GM18907 (cell line): ENCODE measurements around the gene IL9.

Experiments
- ATAC-seq: cut with Tn5 transposase; IDR thresholded peaks from one replicate; pipeline ENCODE4 v1.9.1; 2021; ENCODE audit warnings: mild to moderate bottlenecking, moderate library complexity; ENCODE audit not compliant: unreplicated experiment

Gene IL9

DNA sequence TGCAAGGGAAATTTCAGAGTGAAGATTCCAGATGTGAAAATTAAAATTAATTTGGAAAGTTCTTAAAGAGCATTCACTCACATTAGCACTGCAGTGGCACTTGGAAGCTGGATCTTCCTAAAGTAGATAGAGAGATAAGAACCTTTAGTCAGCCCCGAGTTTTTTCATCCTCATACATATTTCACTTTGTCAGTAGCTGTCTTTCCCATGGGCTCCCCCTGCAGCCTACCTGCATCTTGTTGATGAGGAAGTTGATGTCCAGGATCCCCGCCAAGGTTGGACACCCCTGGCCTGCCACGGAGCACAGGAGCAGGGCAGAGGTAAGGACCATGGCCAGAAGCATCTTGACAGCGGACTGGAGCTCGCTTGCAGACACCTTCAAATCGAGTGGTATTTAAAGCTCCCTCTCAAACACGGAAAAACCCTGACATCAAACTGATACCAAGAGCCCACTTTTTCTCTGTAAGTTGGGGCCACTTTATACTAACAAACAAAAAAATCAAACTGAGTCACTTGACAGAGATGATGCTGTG, at the start of gene IL9:
IL9 (minus strand) TSS at position 368 of the 533 bp plus-strand sequence; CDS start at position 343, 25 bp downstream.
- ATAC-seq: no peak

DNA sequence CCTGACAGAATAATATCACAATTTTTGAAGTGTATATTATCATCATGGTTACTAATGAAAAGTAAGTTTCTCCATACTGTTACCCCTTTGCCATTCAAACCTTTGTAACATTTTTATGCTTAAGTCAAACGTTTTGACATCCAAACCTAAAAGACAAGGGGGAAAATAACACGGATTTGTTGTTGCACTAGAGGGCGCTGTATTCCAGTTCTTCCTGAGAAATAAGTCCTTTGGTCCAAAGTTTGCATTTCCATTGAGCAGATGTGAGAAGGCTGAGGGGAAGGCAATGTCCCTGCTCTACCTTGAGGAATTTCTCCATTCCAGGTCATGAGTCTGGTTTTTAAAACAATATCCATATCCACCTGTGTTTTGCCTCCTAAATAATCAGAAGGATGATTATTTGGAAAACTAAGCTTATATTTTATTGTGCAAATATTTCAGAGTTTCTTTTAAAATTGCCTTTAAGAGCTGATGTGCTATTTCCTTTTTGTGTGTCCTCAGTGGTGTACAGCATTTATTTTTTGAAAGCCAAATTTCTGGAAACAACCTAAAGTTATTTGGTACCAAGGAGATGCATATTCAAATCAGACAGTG, 49.4 kb upstream of the IL9 start:
- no peak for ATAC-seq

DNA sequence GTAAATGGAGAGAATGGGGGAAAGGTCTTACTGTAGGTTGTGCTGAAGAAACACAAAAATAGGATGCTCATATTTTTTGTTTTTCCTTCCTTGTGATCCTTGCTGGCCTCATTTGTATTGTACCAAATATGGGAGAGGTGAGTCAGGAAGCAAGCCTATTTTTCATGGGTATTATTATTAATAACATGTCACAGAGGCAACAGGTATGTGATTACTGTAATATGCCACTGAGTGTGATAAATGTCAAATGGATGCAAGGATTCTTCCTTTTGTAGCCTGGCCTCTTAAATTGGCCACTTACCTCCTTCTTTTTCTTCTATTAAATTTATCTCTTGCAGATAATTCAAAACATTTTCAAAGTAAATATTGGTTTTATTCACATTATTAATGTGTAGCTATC, 48.9 kb upstream of the IL9 start:
- no peak for ATAC-seq

DNA sequence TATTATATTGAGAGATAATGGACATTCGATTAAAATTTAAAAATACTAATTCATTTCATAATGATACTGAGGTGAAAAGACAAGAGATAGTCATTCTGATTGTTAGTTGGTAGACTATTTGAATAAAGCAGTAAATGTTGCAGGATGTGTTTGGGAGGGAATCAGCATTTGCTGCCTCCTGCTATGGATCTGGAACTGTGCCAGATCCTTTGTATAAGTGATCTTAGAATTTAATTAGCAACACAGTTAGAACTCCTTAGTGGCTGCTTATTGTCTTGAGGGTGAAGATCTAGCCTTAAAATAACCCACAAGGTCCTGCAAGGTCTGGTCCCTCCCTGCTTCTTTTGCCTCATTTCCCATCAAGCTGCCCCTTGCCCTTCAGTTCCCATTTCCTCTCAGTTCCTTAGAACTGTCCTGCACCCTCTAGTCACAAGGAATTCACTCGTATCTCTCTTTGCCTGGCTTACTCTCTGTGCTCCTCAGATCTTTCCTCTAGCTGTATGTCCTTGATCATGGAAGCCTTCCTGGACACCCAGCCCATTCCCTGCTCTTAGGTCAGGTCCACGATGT, 46.6 kb upstream of the IL9 start:
- no peak for ATAC-seq

DNA sequence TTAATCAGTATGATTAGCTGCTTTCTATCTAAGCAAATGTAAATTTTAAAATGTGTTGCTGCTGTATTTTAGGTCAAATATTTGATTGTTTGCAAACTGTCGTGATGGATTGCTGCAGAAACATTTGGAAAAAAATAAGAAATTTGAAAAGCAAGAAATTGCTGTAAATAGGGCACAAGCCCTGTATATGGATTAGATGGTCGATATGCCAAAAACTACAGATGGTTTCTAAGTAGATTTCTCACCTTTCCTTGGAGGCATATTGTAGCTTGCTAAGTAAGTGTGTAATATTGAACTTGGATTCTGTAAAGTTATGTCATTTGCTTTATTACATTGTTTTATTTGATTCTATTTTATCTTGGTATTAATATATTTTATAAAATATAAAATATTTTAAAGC, 46.1 kb upstream of the IL9 start:
- ATAC-seq: no peak

DNA sequence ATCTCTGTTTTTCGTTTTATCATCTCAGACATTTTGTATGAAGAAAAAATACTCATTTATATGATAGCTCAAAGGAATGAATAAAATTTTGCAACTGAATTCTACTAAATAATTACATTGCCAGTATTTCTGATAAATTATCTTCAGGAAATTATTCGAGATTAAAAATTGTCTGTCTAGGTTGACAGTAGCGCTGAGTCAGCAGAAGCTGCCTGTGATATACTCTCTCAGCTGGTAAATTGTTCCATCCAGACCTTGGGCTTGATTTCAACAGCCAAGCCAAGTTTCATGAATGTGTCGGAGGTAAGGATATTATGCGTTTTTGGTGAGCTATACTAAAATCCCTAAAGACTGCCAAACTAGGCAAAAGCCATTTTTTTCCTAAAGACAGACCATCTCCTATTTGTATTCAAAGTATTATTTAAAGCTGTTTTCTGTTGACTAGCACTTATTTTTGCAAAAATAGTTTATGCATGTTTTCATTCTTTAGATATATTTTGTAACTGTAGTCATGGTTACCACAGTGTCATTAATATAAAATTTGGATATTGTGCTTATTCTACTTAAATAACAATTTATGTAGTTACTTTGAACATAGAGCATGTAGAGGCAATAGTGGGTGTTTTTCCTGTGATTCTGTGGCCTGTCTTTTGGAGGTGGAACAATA, 41.7 kb upstream of the IL9 start:
- no peak for ATAC-seq

DNA sequence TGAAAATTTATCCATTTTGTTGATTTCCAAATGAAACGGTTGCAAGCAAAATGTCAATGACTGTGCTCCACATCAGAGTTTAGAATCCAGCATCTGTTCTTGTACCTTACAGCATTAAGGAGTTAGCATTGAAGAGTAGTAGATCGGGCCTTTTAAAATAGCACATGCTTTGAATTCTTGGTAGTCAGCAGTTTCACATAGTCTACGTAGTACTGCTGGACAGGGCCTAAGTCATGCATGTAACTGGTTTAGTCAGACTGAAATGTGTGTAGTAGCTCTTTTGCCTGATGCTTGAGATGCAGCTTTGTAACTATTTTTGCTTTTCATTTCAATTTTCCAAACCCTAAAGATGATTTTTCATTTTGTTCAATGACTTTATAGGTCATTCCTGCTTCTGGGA, 39.3 kb upstream of the IL9 start:
- no peak for ATAC-seq

DNA sequence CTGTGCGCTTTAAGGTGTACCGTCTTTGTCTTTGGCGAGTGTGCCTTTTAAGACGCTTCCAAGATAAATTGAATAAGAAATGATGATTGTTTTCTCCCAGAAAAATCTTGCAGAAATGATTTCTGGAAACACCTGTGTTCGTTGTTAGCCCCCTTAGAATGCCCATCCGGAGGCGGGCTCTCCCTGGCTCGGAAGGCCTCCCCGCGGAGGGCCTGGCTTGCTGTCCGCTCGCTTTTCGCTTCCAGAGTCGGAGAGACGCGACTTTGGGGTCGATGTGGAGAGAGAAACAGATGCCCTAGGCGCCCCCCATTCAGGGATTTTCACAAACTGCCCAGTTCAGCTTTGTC, 35.3 kb upstream of the IL9 start:
- ATAC-seq: no peak

DNA sequence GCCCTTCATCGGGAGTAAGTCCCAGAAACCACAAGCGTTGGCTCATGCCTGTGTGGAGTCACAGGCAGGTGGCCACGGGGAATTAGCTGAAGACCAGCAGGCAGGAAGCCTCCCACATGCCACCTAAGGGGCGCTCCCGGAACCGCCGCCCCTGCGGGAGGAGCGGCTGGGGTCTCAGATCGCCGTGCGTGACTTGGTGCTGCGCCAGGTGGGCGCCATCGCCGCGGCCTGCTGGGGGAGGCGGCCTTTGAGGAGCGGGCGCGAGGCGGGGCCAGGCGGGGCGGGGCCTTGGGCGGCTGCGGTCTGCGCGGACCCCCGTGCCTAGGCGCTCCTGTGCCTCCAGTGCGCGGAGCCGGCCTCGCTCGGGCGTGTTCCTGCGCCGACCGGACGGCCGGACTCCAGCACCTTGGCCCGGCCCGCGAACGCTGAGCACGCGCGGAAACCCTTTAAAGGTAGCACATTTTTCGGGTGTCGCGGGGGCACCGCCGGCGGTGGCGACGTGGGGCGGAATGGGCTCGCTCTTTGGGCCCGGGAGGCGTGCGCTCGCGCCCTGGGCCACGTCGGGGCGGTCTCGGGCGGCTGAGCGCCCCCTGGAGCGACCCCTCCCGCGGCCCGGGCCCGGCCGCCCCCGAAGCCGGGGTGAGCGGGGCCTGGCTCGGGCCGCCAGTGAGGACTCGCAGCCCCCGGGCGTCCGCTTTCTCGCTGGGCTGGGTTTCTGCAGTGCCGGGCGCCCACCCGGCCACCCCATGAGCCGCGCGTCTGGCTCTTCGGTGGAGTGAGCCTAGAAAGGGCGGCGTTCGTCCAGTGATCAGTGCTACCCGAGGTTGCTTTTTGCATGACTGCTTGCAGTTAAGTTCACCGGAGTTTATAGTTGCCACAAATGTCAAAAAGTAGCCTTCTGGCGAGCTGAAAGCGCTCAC, 34.6 kb upstream of the IL9 start:
- no peak for ATAC-seq

DNA sequence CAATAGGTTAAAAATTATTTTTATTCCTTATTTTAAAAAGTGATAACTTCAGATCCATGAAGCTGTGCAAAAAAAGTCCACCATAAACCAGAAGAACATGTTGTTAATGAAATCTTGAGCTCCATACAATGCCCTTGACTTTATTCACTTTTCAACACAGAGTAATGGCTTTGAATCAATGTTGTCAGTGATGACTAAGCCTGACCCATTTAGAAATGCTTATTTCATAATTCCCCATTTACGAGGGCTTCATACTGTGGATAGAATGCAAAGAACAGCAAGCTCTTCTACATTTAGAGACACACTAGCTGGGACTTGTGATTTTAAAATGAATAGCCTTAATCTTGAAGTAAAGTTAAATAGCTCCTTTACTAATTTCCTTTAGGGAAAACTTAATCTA, 25.7 kb upstream of the IL9 start:
- no peak for ATAC-seq

DNA sequence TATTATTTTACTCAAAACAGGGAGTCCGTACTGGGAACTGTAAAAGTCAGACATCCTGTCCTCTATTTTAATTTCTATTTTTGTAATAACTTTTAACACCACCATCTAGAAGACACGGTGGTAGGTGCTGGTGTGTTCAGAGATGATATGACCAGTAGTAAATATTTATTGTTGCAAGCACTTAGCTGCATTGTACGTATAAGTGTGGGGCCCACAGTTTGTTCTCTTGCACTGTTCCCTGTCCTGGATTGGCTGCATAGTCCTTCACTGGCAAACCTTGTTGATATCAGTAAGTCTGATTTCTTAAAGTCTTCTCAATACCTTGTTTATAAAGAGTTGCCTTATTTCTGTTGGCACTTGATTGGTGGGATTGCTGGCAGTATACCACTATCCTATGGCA, 24.6 kb upstream of the IL9 start:
- no peak for ATAC-seq

DNA sequence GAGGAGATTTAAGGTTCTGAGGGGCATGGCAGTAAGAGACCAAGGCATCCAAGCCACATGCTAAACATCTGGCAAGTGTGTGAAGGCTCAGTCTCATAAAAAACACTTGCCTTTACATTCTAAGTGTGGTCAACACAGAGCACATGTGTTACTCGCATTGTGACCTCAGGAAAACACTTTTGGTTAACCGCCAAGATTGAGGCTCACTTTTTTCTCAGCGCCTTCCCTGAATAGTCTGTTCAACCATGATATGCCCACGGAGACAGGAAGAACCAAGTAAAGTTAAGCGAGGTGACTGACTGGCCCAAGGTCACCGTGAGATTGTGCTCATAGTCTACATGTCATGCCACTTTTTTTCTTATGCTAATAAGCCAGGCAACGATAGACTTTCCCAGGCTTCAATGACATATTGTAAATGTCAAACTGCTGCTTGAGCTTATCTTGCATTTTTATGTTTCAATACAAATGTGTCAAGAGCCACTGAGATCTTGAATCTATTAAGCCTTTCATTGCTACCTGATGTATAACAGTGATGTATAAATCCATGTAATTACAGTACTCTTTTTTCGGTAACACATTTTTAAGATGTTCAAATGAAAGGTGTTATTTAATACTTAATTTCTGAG, 21.1 kb upstream of the IL9 start:
- ATAC-seq: no peak

DNA sequence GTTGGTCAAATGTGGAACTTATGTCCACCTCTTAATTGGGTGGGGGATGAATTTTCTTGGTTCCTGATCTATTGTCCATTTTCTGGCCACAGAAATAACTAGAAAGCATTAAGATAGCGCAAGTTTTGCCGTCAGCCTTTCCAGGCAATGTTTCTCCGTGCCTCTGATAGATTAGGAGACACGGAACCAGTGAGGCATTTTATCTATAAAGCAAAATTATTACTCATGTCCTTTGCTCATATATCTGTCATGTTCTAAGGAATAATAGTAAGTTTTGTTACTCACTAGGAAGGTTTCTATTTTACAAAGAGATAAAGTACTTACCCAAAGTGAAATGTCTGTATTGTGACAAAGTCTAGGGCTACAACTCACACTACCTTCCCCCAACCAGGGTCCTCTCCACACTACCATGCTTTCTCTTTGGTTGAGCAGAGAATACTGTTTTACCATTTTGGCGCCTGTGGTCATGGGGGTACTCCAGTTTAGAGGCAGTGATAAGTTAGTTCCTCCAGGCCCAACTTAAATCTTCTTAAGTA, 19.9 kb upstream of the IL9 start:
- no peak for ATAC-seq

DNA sequence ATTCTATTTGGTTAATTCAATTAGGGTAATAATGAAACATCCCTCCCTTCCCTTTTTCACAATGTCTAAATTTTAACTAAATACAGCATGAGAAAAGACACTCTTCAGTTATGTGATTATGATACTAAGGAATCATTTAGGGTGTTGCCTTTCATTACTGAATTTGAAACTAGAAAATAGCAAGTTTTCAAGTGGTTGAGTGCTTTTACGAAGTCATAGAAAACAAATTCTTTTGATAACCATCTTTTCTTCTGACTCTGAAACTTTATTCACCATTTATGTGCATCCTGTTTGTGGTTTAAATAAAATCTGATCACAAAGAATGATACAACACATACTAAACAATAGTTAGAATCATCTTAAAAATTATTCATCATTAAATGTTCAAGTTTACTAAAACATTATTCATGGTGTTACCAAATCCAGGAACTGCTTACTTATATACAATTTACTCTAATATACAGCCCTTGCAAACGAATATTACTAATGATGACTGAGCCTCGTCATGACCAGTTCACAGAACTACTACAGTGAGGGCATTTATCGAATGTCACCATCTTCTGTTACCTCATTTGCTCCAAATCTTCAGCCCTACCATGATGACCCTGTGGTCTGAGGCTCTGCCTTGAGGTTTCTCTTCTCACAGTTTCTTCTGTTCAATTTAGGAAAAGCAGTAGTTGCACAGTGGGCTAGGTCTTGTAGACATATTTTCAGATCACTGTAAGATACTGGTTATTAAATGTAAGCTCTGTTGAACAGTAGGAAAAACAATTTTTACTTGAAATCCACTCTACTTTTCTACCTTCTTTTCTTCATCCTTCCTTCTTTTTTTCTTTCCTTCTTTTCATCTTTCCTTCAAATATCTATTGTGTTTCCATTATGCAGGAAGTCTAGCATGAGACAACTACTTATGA, 18.3 kb upstream of the IL9 start:
- ATAC-seq: no peak

DNA sequence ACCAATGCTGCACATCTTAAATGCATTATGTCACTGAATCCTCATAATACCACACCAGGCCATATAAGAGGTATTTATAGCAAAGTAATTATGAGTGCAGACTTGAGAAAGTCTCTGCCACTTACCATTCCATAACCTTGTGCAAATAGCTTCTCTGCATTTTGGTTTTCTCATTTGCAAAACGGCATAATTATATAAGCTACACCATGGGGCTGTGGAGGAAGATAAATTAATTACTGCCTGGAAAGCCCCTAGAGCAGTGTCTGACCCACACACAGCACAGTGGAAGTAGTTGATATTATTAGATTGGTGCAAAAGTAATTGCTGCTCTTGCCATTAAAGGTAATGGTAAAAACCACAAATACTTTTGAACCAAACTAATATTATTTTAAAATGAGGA, 9.5 kb upstream of the IL9 start:
- ATAC-seq: no peak

DNA sequence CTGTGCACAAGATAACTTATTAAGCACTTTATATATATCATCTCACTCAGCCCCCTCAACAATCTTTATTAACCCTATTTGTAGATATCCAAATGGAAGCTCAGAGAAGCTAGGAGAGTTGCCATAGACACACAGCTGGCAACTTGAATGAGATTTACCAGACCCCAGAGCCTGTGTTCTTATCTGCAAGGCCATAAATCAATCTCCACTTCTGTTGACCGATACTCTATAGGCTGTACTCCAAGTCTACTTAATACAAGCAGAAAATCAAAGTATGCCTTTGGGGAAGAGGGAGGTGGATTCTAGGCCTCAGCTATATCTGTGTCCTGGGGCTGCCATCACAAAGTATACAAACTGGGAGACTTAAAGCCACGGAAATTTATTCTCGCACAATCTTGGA, 6.0 kb upstream of the IL9 start:
- ATAC-seq: no peak

DNA sequence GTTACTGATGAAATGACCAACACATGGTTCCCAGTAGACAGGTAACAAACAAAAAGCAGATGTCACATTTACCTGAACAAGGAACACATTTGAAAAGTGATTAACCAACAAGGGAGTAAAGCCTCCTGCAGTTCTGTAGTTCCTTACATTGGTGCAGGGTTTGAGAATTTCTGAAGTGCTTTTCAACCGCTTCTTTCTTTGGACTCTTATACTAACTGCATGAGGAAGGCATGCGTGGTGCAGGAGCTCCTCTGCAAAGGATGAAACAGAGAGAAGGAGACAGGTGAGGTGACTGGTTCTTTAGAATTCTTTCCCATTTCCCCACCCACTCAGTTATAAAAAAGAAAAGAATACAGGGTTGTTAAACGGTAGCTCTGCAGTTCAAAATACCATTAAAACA, 4.6 kb upstream of the IL9 start:
- no peak for ATAC-seq

DNA sequence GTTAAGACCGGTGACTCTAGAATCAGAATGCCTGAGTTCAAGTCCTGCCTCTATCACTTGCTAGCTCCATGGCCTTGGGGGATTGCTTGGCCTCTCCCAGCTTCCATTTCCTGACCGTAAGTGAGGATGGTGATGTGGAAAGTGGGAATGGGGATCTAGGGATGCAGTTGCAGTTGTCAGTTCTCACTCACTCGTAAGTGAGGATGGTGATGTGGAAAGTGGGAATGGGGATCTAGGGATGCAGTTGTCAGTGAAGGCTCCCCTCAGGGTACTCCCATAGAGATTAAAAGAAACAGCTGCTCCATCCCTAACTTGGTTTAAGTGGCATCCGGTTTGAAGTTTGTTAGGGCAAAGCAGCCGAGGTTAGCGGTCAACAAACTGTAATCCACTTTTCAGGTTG, 3.0 kb upstream of the IL9 start:
- no peak for ATAC-seq

DNA sequence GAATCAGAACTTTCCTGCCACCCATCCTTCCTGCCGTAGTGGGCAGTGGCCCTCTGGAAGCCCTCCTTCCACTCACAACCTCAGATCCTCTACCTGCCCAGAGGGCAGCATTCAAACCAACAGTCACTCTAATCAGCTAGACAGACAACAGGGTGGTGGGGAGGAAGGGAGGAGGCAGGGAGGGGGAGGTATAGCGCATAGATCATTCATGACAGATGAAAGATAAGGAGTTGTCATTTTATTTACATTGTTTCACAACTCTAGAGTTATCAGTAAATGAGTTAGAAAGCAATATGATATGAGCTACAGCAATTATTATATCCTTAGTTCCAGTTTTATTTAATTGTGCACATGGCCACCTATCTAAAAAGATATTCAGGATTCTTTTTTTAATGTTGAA, 852 bp downstream of the IL9 start:
- no peak for ATAC-seq

DNA sequence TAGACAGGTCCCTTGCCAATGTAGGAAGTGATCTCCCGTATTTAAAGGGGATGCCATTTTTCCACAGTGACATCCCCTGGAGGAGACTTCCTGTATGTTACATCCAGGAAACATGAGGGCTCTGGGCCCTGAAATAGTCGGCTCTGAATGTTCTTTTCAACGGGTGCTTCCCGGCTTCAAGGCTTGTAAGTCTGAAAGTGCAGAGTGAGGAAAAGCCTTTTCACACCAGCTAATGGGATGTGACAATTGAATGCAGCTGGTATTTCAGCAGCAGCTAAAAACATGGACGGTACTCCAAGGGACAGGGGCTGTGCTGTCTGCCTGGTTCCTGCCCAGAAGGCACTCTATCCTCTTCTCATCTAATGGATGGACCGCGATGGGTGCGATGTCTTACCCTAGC, 1.4 kb downstream of the IL9 start:
- no peak for ATAC-seq
